Measurements from ENCODE around the gene KCNA2. TPM values are rescaled to one million over a fixed set of nuclear protein-coding genes. Genes with fewer than 3 reads are reported as not detected.

KCNA2 gene
- polyA plus RNA-seq, 3 donors = 0.36 to 0.95 (median 0.44) TPM

GRCh38 chr1:110630839-110631663 lies 24.9 kb upstream of the KCNA2 start:
- no peak for DNase-seq

- DNase-seq = no peak
Measured at GRCh38 chr1:110628323-110629105, 22.4 kb upstream of the KCNA2 start.

GRCh38 chr1:110627764-110628163 lies 21.6 kb upstream of the KCNA2 start:
- DNase-seq = no peak

- no peak for DNase-seq
Measured at GRCh38 chr1:110626889-110627288, 20.7 kb upstream of the KCNA2 start.

GRCh38 chr1:110620686-110621085 lies 14.5 kb upstream of the KCNA2 start:
- DNase-seq = no peak

- no peak for DNase-seq
Measured at GRCh38 chr1:110620250-110620615, 14.1 kb upstream of the KCNA2 start.

- DNase-seq = peak; percentile 77
Measured at GRCh38 chr1:110619412-110620249, 13.5 kb upstream of the KCNA2 start.

- DNase-seq = no peak
Measured at GRCh38 chr1:110618668-110619067, 12.5 kb upstream of the KCNA2 start.

- no peak for DNase-seq
Measured at GRCh38 chr1:110617589-110617988, 11.4 kb upstream of the KCNA2 start.

- DNase-seq = no peak
Measured at GRCh38 chr1:110617116-110617515, 11.0 kb upstream of the KCNA2 start.

- no peak for DNase-seq
Measured at GRCh38 chr1:110616587-110616986, 10.4 kb upstream of the KCNA2 start.

- peak; percentile 61 for DNase-seq
Measured at GRCh38 chr1:110615548-110616130, 9.5 kb upstream of the KCNA2 start.

- no peak for DNase-seq
Measured at GRCh38 chr1:110612060-110612745, 6.0 kb upstream of the KCNA2 start.

- DNase-seq = no peak
Measured at GRCh38 chr1:110610696-110611286, 4.6 kb upstream of the KCNA2 start.

GRCh38 chr1:110610084-110610483 lies 3.9 kb upstream of the KCNA2 start:
- DNase-seq = no peak

- DNase-seq = no peak
Measured at GRCh38 chr1:110608247-110608646, 2.1 kb upstream of the KCNA2 start.

- no peak for DNase-seq
Measured at GRCh38 chr1:110607536-110608230, 1.5 kb upstream of the KCNA2 start.

GRCh38 chr1:110606657-110607535 lies 738 bp upstream of the KCNA2 start:
- DNase-seq = no peak

- DNase-seq = no peak
Measured at GRCh38 chr1:110605446-110605845, 712 bp downstream of the KCNA2 start.

Data from renal pelvis (tissue), 4 donors.